HEK293T (cell line): ENCODE results near the gene FA2H.

Experiments
- ARNT ChIP-seq: fragments of 450-650 bp; IDR thresholded peaks from 2 replicates; pipeline ENCODE4 v1.6.1; 2017; ENCODE audit warnings: mild to moderate bottlenecking
- BHLHE40 ChIP-seq: fragments of 450-650 bp; IDR thresholded peaks from 2 replicates; pipeline ENCODE4 v1.6.1; 2016; ENCODE audit warnings: mild to moderate bottlenecking, moderate library complexity, borderline replicate concordance
- CTBP1 ChIP-seq: fragments of 450-650 bp; IDR thresholded peaks from 2 replicates; pipeline ENCODE4 v1.6.1; 2016; ENCODE audit warnings: borderline replicate concordance
- ELF4 ChIP-seq: fragments of 450-650 bp; IDR thresholded peaks from 2 replicates; pipeline ENCODE4 v1.6.1; 2017; ENCODE audit warnings: antibody characterized with exemption
- FOXM1 ChIP-seq: fragments of 450-650 bp; IDR thresholded peaks from 2 replicates; pipeline ENCODE4 v1.6.1; 2017; ENCODE audit warnings: mild to moderate bottlenecking, borderline replicate concordance
- HDGF ChIP-seq: fragments of 450-650 bp; IDR thresholded peaks from 2 replicates; pipeline ENCODE4 v1.6.1; 2017; ENCODE audit warnings: antibody characterized with exemption, borderline replicate concordance
- NFRKB ChIP-seq: fragments of 450-650 bp; IDR thresholded peaks from 2 replicates; pipeline ENCODE4 v1.6.1; 2016; ENCODE audit warnings: mild to moderate bottlenecking, moderate library complexity
- PKNOX1 ChIP-seq: fragments of 450-650 bp; IDR thresholded peaks from 2 replicates; pipeline ENCODE4 v1.6.1; 2016
- SP1 ChIP-seq: fragments of 450-650 bp; IDR thresholded peaks from 2 replicates; pipeline ENCODE4 v1.6.1; 2017
- SUZ12 ChIP-seq: fragments of 450-650 bp; IDR thresholded peaks from 2 replicates; pipeline ENCODE4 v1.6.1; 2016; ENCODE audit warnings: mild to moderate bottlenecking
- ZNF384 ChIP-seq: fragments of 450-650 bp; IDR thresholded peaks from 2 replicates; pipeline ENCODE4 v1.6.1; 2016

- TF ChIP-seq FOXM1 (no peak), SUZ12 (no peak), ELF4 (no peak), NFRKB (no peak), SP1 (no peak), CTBP1 (no peak), BHLHE40 (no peak), ZNF384 (no peak), PKNOX1 (no peak), ARNT (no peak), HDGF (no peak)
Observed at GRCh38 chr16:74721716-74722115, 52.9 kb downstream of the FA2H start.
